ENCODE data around the gene KCNC3. TPM values are rescaled to one million over a fixed set of nuclear protein-coding genes. Genes with fewer than 3 reads are reported as not detected.

KCNC3 gene
- total RNA-seq, 2 experiments from 2014 or later = 1.6 to 2.0 TPM

DNA sequence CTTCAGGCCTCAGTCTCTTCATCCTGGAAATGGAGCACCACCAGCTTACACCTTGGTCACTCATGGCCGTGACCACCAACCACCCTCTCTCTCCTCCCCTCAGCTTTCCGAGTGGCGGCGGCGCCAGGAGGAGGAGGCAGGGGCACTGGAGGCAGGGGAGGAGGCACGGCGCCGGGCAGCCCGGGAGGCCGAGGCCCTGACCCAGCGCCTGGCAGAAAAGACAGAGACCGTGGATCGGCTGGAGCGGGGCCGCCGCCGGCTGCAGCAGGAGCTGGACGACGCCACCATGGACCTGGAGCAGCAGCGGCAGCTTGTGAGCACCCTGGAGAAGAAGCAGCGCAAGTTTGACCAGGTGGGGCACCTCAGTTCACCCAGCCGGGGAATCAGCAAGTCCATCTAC, 47.7 kb downstream of the KCNC3 start:
- H3K27me3 Mint-ChIP-seq = peaks cover 8% of the 10 kb centered on the region

DNA sequence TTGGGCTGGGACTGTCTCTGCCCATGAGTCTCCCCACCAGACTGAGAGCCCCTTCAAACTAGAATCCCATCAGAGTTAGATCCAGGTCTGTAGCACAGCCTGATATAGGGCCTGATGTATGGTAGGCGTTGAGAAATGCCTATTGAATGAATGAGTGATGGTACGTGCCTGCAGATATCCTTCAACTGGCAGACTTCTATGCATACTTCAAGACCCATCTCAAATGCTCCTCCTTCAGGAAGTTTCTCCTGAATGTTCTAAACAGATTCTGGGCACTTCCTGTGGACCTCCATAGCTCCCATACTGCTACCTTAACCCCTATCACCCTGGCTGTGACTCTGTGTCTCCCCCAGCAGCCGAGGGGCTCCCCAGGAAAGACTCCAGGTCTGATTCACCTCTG, 48.2 kb downstream of the KCNC3 start:
- no peaks in the 10 kb centered on the region for H3K4me1 ChIP-seq (ENCODE audit: insufficient read depth, low read length)
- H3K27me3 Mint-ChIP-seq = peaks cover 11% of the 10 kb centered on the region
- POLR2A ChIA-PET = no interaction called here
- TF ChIP-seq, protein P1, sequence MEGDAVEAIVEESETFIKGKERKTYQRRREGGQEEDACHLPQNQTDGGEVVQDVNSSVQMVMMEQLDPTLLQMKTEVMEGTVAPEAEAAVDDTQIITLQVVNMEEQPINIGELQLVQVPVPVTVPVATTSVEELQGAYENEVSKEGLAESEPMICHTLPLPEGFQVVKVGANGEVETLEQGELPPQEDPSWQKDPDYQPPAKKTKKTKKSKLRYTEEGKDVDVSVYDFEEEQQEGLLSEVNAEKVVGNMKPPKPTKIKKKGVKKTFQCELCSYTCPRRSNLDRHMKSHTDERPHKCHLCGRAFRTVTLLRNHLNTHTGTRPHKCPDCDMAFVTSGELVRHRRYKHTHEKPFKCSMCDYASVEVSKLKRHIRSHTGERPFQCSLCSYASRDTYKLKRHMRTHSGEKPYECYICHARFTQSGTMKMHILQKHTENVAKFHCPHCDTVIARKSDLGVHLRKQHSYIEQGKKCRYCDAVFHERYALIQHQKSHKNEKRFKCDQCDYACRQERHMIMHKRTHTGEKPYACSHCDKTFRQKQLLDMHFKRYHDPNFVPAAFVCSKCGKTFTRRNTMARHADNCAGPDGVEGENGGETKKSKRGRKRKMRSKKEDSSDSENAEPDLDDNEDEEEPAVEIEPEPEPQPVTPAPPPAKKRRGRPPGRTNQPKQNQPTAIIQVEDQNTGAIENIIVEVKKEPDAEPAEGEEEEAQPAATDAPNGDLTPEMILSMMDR (IDR thresholded peaks at IDR 0.05) = no peak
- H3K9me3 Mint-ChIP-seq = peaks cover 3% of the 10 kb centered on the region
- H3K9me3 ChIP-seq (ENCODE audit: control insufficient read depth in 1 of 2, insufficient read depth in 1 of 2, low read length in 2 of 2) = peaks cover 5 to 9% of the 10 kb centered on the region in 2 experiments
- DNase-seq = no peak
- no peaks in the 10 kb centered on the region for H3K36me3 ChIP-seq (ENCODE audit: insufficient read depth, low read length)
- peaks cover 0 to 7% of the 10 kb centered on the region in 2 experiments for H3K27me3 ChIP-seq (ENCODE audit: control insufficient read depth in 1 of 2, insufficient read depth in 2 of 2, low read length in 2 of 2)
- intact Hi-C loops (cut with DNase I, micrococcal nuclease) = no loop called here
- no peak overlapping the region for H3K27ac ChIP-seq (ENCODE audit: low read depth in 1 of 2, low read length in 2 of 2)
- H3K4me1 Mint-ChIP-seq (ENCODE audit: low read depth) = no peaks in the 10 kb centered on the region
- no peak overlapping the region for H3K4me3 Mint-ChIP-seq
- no peak overlapping the region for H3K27ac Mint-ChIP-seq
- ATAC-seq (ENCODE audit: poor library complexity) = no peak
- CTCF ChIA-PET = no interaction called here
- no peak overlapping the region for H3K4me3 ChIP-seq (ENCODE audit: low read length)
- H3K36me3 Mint-ChIP-seq (ENCODE audit: low read depth) = no peaks in the 10 kb centered on the region

More for the DNA sequence above, 47.7 kb downstream of the KCNC3 start:
- intact Hi-C loops (cut with DNase I, micrococcal nuclease) = no loop called here
- Mint-ChIP-seq H3K4me3 (no peak overlapping the region), H3K4me1 (ENCODE audit: low read depth) (no peaks in the 10 kb centered on the region), H3K36me3 (ENCODE audit: low read depth) (no peaks in the 10 kb centered on the region), H3K9me3 (peaks cover 3% of the 10 kb centered on the region), H3K27ac (no peak overlapping the region)
- Histone ChIP-seq H3K4me1 (ENCODE audit: insufficient read depth, low read length) (no peaks in the 10 kb centered on the region), H3K4me3 (ENCODE audit: low read length) (no peak overlapping the region), H3K36me3 (ENCODE audit: insufficient read depth, low read length) (no peaks in the 10 kb centered on the region), H3K27ac (ENCODE audit: low read depth in 1 of 2, low read length in 2 of 2) (no peak overlapping the region), H3K9me3 (ENCODE audit: control insufficient read depth in 1 of 2, insufficient read depth in 1 of 2, low read length in 2 of 2) (peaks cover 9 to 14% of the 10 kb centered on the region in 2 experiments), H3K27me3 (ENCODE audit: control insufficient read depth in 1 of 2, insufficient read depth in 2 of 2, low read length in 2 of 2) (peaks cover 0 to 5% of the 10 kb centered on the region in 2 experiments)
- ATAC-seq (ENCODE audit: poor library complexity) (no peak), DNase-seq (no peak)
- TF ChIP-seq, protein P1 (IDR thresholded peaks at IDR 0.05) = no peak
- ChIA-PET CTCF (no interaction called here), POLR2A (no interaction called here)

- intact Hi-C loops (cut with DNase I, micrococcal nuclease) = no loop called here
- Mint-ChIP-seq H3K36me3 (ENCODE audit: low read depth) (no peaks in the 10 kb centered on the region), H3K9me3 (no peaks in the 10 kb centered on the region), H3K4me3 (no peak overlapping the region), H3K27me3 (peaks cover 11% of the 10 kb centered on the region), H3K4me1 (ENCODE audit: low read depth) (no peaks in the 10 kb centered on the region), H3K27ac (no peak overlapping the region)
- Histone ChIP-seq H3K9me3 (ENCODE audit: control insufficient read depth in 1 of 2, insufficient read depth in 1 of 2, low read length in 2 of 2) (peaks cover under 1 to 5% of the 10 kb centered on the region in 2 experiments), H3K4me1 (ENCODE audit: insufficient read depth, low read length) (no peaks in the 10 kb centered on the region), H3K27me3 (ENCODE audit: control insufficient read depth in 1 of 2, insufficient read depth in 2 of 2, low read length in 2 of 2) (peaks cover 0 to 8% of the 10 kb centered on the region in 2 experiments), H3K27ac (ENCODE audit: low read depth in 1 of 2, low read length in 2 of 2) (no peak overlapping the region), H3K36me3 (ENCODE audit: insufficient read depth, low read length) (no peaks in the 10 kb centered on the region), H3K4me3 (ENCODE audit: low read length) (no peak overlapping the region)
- ChIA-PET CTCF (no interaction called here), POLR2A (no interaction called here)
- ATAC-seq (ENCODE audit: poor library complexity) (no peak), DNase-seq (no peak)
- TF ChIP-seq, protein P1 (IDR thresholded peaks at IDR 0.05) = no peak
Observed at GRCh38 chr19:50280074-50280473, 49.1 kb downstream of the KCNC3 start.
